CD4-positive, alpha-beta T cell treated with Interleukin-6 at 100 ng/mL for 8 hours (primary cell): ENCODE results near the gene OR51S1.
"Not testable (repeated sequence)": the region's sequence is repeated elsewhere in the genome, so short reads cannot be mapped to it uniquely, and the experiment has no call there.

ENCODE experiments used
- DNase-seq: peaks from one replicate; pipeline ENCODE4 v3.0.0-alpha.2; 2020; ENCODE audit warnings: mixed read lengths, low spot score

The OR51S1 gene

GRCh38 chr11:4808476-4808875 is 40.5 kb downstream of the OR51S1 start:
- no peak for DNase-seq

GRCh38 chr11:4804280-4804679 is 44.7 kb downstream of the OR51S1 start, which contains the start of gene OR52R1:
Gene OR52R1 (minus strand): TSS chr11:4804380. CDS start chr11:4804380, 0 bp downstream.
- no peak for DNase-seq

GRCh38 chr11:4801316-4801715 is 47.7 kb downstream of the OR51S1 start:
- not testable (repeated sequence) for DNase-seq

- DNase-seq, result no peak
Observed at GRCh38 chr11:4798427-4799183, 50.4 kb downstream of the OR51S1 start.
